Measurements from ENCODE around the gene GIT2.
"Not testable (repeated sequence)": the region's sequence is repeated elsewhere in the genome, so short reads cannot be mapped to it uniquely, and the experiment has no call there.

Gene GIT2

DNA sequence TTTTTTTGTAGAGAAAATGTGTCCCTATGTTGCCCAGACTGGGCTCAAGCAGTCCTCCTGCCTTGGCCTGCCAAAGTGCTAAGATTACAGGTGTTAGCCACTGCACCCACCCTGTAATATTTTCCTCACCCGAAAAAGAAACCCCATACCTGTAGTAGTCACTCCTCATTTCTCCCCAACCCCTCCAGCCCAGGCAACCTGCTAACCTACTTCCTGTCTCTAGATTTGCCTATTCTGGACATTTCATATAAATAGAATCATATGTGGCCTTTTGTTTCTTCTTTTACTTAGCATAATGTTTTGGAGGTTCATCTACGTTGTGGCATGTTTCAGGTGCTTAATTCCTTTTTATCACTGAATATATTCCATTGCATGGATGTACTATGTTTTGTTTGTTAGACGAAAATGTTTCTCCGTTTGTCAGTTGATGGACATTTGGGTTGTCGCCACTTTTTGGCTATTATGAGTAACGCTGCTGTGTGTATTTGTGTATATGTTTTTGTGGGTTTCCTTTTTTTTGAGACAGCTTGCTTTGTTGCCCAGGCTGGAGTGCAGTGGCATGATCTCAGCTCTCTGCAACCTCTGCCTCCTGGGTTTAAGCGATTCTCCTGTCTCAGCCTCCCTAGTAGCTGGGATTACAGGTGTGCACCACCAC lies 9.3 kb upstream of the GIT2 start:
- DNase-seq = no peak

DNA sequence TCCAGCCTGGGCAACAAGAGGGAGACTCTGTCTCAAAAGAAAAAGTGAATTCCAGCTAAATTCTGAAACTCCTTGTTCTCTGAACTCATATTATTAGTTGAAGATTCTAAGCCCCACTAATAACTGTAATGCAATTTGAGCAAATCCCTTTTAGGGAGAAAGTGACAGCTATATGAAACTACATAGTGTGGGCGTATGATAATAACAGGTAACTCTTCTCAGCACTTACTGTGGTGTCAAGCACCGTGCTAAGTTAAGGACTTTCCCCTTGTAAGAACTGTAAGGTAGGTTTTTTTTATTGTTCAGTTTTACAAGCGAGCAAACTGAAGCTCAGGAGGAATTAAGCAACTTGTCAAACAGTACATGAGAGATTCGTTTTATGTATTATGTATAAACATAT lies 8.4 kb upstream of the GIT2 start:
- no peak for DNase-seq

- DNase-seq = no peak
Measured at GRCh38 chr12:110002676-110003515, 6.7 kb upstream of the GIT2 start.

- DNase-seq = no peak
Measured at GRCh38 chr12:110001596-110001995, 5.4 kb upstream of the GIT2 start.

GRCh38 chr12:109999983-110000505 lies 3.9 kb upstream of the GIT2 start:
- no peak for DNase-seq

GRCh38 chr12:109999649-109999971 lies 3.4 kb upstream of the GIT2 start:
- no peak for DNase-seq

DNA sequence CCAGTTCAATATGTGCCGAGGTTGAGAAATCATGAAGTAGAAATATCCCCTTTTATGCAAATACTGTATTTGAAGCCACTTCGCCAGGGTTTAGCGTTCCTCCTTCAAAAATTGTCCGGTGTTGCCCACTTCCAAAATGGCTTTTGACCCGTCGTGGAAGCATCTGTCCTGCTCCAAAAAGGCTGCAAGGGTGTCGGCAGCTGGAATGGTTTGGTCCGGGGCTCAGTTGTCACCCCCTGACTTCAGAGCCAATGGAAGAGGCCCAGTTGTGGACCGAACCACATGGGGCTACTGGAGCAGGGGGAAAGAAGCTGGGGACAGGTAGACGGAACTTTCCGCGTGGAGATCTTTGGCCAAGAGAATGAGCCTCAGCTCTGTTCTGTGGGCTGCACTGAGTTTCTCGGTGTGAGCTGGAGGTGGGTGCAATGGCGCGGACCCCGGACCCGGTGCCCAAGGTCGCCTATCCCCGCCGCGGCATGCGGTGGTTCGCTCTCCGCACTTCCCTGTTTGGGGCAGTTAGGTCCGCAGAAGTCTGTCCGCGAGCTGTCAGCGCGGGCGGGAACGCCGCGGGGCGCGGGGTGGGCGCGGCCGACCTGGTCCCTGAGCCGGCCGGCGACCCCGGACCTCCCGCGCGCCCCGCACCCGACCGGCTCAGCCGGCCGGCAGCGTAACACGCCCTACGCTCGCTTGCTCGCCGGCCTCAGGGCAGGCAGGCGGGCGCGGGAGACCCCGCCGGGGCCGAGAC lies 2.9 kb upstream of the GIT2 start, which contains the start of gene ANKRD13A:
TSS of gene ANKRD13A (plus strand) at position 527 of the 745 bp plus-strand sequence. CDS start 259 bp downstream, outside the sequence.
- DNase-seq = peak; percentile 74 to 94 (median 85)

DNA sequence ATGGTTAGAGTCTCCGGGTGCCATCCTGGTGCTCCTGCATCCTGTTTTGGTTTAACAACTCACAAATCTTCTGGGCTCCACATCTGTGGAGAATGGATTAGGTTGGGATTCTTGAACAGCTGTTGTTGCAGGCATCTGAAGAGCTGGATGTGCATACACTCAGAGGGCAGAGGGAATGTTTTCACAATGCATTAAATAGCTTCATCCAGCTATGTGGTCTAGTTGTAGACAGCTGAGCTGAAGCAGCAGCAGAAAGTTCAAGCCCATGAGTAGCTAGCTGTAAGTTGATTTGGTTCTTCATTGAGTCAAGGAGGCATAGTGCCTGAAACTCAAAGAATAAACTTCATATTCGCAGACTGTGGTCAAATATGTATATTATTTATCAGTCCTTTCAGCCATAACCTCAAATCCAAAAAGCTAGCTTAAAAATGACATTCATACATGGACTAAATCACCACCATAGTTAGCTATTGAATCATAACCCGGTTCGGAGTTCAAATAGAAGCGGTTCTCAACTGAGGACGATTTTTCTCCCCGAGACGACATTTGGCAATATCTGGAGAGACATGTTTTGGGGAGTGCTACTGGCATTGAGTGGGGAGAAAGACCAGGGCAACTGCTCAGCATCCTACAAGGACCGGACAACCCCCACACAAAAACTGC lies 2.2 kb upstream of the GIT2 start:
- no peak for DNase-seq

GRCh38 chr12:109997393-109997792 lies 1.2 kb upstream of the GIT2 start:
- no peak for DNase-seq

- DNase-seq = no peak
Measured at GRCh38 chr12:109996483-109996853, 300 bp upstream of the GIT2 start.

GRCh38 chr12:109995361-109995685 lies 845 bp downstream of the GIT2 start:
- DNase-seq = no peak

- DNase-seq = peak in 1 of 5 donors; percentile 28
Measured at GRCh38 chr12:109994401-109995175, 1.6 kb downstream of the GIT2 start.

DNA sequence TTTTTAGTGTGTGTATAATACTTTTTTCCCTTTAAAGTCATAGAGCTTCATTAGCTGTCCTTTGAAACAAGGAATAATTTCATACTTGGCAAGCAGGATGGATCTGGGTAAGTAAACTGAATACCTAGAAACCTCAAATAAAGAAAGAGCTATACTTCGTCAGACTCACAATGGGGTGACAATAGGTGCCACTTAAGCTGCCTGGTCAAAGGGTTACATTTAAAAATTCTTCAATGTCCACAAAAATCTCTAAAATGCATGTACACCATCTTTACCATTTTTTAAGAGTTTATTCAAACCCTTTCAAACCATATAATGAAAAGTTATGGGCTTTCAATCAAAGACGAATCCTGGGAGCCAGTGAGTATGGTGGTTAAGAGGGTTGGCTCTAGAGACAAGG lies 3.1 kb downstream of the GIT2 start:
- DNase-seq = no peak

DNA sequence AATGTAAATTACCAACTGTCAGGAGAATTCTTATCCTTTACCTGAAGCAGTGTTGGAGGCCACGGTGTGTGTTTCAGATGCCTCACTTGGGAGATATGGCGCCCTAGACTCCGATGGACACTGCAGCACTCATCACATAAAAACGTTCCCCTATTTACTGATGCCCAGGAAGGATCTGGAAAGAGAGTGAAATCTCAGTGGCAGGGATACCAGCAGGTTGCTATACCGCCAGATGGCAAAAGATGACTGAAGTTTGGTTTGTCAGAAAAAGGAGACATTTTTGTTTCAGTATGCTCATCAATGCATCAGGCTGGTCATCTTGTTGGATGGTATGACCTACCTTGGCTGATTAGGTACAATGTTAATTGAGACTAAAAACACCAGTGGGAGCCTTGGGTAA lies 4.6 kb downstream of the GIT2 start:
- DNase-seq = no peak

- no peak for DNase-seq
Measured at GRCh38 chr12:109989380-109989779, 6.8 kb downstream of the GIT2 start.

- DNase-seq = no peak
Measured at GRCh38 chr12:109988903-109989302, 7.3 kb downstream of the GIT2 start.

- no peak for DNase-seq
Measured at GRCh38 chr12:109988274-109988673, 7.9 kb downstream of the GIT2 start.

- DNase-seq = peak in 1 of 5 donors; percentile 71
Measured at GRCh38 chr12:109987615-109988014, 8.6 kb downstream of the GIT2 start.

- not testable (repeated sequence) for DNase-seq
Measured at GRCh38 chr12:109986236-109986635, 9.9 kb downstream of the GIT2 start.

DNA sequence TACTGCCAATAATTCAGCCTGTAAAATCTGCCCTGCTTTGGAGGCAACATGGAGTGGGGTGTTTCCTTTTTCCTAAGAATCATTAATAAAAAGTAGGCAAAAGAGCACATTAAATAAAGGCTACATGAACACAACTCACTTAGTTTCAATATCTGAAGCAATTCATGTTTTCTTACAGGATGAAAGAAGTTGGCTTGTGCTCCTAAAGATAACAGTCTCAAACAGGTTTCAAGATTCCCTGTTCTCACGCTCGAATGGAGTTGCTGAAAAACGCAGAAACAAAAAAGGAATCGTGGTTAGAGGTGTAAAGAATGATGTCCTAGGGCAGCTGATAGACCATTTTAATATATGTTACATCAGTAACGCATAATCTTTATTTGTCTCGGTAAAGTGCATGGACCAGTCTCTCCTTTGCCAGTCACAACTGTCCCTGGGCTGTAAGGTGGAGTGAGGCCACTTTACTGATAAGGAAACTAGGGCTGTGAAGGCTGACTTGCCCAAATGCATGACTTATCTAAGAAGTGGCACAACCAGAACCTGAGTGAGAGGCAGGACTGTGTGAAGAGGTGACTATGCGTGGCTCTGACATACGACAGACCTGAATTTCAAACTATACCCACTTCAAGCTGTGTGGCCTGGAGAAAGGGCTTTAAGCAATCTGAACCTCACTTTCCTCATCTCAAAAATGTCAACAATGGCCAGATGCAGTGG lies 12.6 kb downstream of the GIT2 start:
- no peak for DNase-seq

DNA sequence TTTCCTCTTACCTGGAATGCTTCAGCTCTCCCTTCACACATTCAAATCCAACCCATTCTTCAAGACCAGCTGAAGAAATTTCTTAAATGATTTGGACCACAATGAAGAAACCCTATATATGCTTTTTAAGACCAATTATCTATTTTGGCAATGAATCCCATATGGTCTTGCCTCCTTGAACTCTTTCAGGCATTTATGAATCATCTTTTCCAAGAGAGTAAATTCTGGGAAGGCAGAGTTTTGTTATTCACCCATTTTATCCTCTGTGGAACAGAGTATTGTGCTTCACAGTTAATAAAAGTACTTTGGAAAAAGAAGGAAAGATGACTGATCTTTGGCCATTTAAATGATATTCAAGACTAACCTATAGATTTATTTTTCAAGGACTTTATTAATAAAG lies 14.0 kb downstream of the GIT2 start:
- no peak for DNase-seq
